Measurements from ENCODE around the gene ETS1. TPM values are rescaled to one million over a fixed set of nuclear protein-coding genes. Genes with fewer than 3 reads are reported as not detected.

Gene ETS1
- polyA plus RNA-seq, 1 donor (not counting 4 experiments of a cell fraction or from before 2014, with no cell fraction given), result 41.0 TPM

- H3K9me1 ChIP-seq (ENCODE audit: control insufficient read depth, extremely low read depth, insufficient read depth, low read length), result no peaks in the 10 kb centered on the region
- peaks cover 12% of the 10 kb centered on the region for H3K4me1 ChIP-seq (ENCODE audit: control insufficient read depth, extremely low read depth, insufficient read depth, low read length)
- H3K36me3 ChIP-seq (ENCODE audit: control insufficient read depth in 2 of 2, extremely low read depth in 1 of 2, insufficient read depth in 2 of 2, low read length in 2 of 2), result peaks cover 19 to 61% of the 10 kb centered on the region in 2 experiments
- no peaks in the 10 kb centered on the region for H3K27me3 ChIP-seq (ENCODE audit: control insufficient read depth, extremely low read depth, insufficient read depth, low read length)
- no peak for TF ChIP-seq EZH2 (IDR thresholded peaks at IDR 0.05; ENCODE audit: low read length)
- TF ChIP-seq CTCF (optimal IDR thresholded peaks at IDR 0.05 in 1 of 3, IDR thresholded peaks at IDR 0.05 in 1 of 3, conservative IDR thresholded peaks at IDR 0.05 in 1 of 3; ENCODE audit: extremely low read depth in 1 of 3, insufficient read depth in 2 of 3, low read length in 3 of 3), result no peak
- H3K79me2 ChIP-seq (ENCODE audit: control insufficient read depth, insufficient read depth, low read length), result peaks cover 72% of the 10 kb centered on the region
- H3K4me2 ChIP-seq (ENCODE audit: control insufficient read depth, extremely low read depth, insufficient read depth, low read depth, low read length), result no peak overlapping the region
- H3K4me3 ChIP-seq (ENCODE audit: control insufficient read depth in 2 of 3, extremely low read depth in 1 of 3, insufficient read depth in 2 of 3, low read depth in 1 of 3, low read length in 3 of 3), result no peak overlapping the region
- no peak overlapping the region for H2AFZ ChIP-seq (ENCODE audit: control insufficient read depth, low read length)
- no peaks in the 10 kb centered on the region for H3K9me3 ChIP-seq (ENCODE audit: control insufficient read depth, low read depth, low read length)
- H3K9ac ChIP-seq (ENCODE audit: control insufficient read depth, extremely low read depth, insufficient read depth, low read length), result peak overlapping the region; percentile 12
- peak overlapping the region; percentile 62 for H3K27ac ChIP-seq (ENCODE audit: control insufficient read depth, insufficient read depth, low read length)
- H4K20me1 ChIP-seq (ENCODE audit: control insufficient read depth, extremely low read depth, insufficient read depth, low read length), result peaks cover 4% of the 10 kb centered on the region
- peak; percentile 17 for FAIRE-seq
- dilution Hi-C loops (cut with MboI; ENCODE audit: extremely low pct_ligation_motif_present, low sequenced_read_pairs), result no loop called here
- no peak for DNase-seq (ENCODE audit: low read depth, low spot score)
Measured at GRCh38 chr11:128468111-128468510, 119.2 kb downstream of the ETS1 start.

DNA sequence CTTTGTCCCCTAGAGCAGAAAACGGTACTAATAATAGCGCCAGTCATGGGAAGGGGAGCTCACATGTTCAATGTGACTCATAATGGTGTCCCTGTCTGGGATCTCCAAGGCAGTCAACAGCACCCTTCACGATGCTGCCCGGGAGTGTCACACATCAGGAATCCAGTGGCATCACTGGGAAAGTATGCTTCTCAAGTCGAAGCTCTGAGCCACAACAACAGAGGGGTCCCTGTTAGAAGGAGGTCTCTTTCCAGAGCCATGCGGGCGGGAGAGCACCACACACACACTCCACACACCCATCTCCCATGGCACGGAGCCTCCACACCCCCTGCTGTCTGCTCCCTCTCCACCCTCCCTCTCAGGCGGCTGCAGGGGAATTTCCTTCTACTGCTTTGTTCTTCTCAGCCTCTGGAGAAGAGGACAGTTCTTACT, 119.7 kb downstream of the ETS1 start:
- H3K4me2 ChIP-seq (ENCODE audit: control insufficient read depth, extremely low read depth, insufficient read depth, low read depth, low read length), result no peak overlapping the region
- peak; percentile 80 for FAIRE-seq

More for the DNA sequence above, 119.7 kb downstream of the ETS1 start:
- Histone ChIP-seq H2AFZ (ENCODE audit: control insufficient read depth, low read length) (no peak overlapping the region), H3K36me3 (ENCODE audit: control insufficient read depth in 2 of 2, extremely low read depth in 1 of 2, insufficient read depth in 2 of 2, low read length in 2 of 2) (peaks cover 22 to 61% of the 10 kb centered on the region in 2 experiments), H3K9me1 (ENCODE audit: control insufficient read depth, extremely low read depth, insufficient read depth, low read length) (no peaks in the 10 kb centered on the region), H3K27ac (ENCODE audit: control insufficient read depth, insufficient read depth, low read length) (peak overlapping the region; percentile 62), H3K79me2 (ENCODE audit: control insufficient read depth, insufficient read depth, low read length) (peaks cover 67% of the 10 kb centered on the region), H3K4me3 (ENCODE audit: control insufficient read depth in 2 of 3, extremely low read depth in 1 of 3, insufficient read depth in 2 of 3, low read depth in 1 of 3, low read length in 3 of 3) (no peak overlapping the region), H3K9ac (ENCODE audit: control insufficient read depth, extremely low read depth, insufficient read depth, low read length) (peak overlapping the region; percentile 12), H3K9me3 (ENCODE audit: control insufficient read depth, low read depth, low read length) (no peaks in the 10 kb centered on the region), H3K4me1 (ENCODE audit: control insufficient read depth, extremely low read depth, insufficient read depth, low read length) (peaks cover 12% of the 10 kb centered on the region), H3K27me3 (ENCODE audit: control insufficient read depth, extremely low read depth, insufficient read depth, low read length) (no peaks in the 10 kb centered on the region), H4K20me1 (ENCODE audit: control insufficient read depth, extremely low read depth, insufficient read depth, low read length) (peaks cover 3% of the 10 kb centered on the region)
- dilution Hi-C loops (cut with MboI; ENCODE audit: extremely low pct_ligation_motif_present, low sequenced_read_pairs), result no loop called here
- DNase-seq (ENCODE audit: low read depth, low spot score), result no peak
- TF ChIP-seq CTCF (optimal IDR thresholded peaks at IDR 0.05 in 1 of 3, IDR thresholded peaks at IDR 0.05 in 1 of 3, conservative IDR thresholded peaks at IDR 0.05 in 1 of 3; ENCODE audit: extremely low read depth in 1 of 3, insufficient read depth in 2 of 3, low read length in 3 of 3), result peak in 1 of 3 experiments; percentile 49
- TF ChIP-seq EZH2 (IDR thresholded peaks at IDR 0.05; ENCODE audit: low read length), result no peak

Data from keratinocyte (primary cell).